ENCODE measurements around the gene TMEM45B. TPM values are rescaled to one million over a fixed set of nuclear protein-coding genes. Genes with fewer than 3 reads are reported as not detected.
"Not testable (repeated sequence)": the region's sequence is repeated elsewhere in the genome, so short reads cannot be mapped to it uniquely, and the experiment has no call there.

Gene TMEM45B
- total RNA-seq, 1 donor from 2014 or later: not detected

DNA sequence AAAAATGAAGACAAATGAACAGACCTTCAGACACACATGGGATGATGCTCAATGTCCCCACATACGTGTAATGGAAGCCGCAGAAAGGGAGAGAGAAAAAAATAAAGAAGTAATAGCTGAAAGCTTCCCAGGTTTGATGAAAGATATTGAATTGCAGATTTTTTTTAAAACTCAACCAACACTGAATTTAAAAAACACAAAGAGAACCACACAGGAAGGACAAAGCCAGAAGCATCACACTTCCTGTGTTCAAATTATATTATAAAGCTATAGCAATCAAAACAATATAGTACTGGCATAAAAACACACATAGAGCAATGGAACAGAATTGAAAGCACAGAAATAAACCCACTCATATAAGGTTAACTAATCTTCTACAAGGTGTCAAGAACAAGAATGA lies 26.5 kb downstream of the TMEM45B start:
- ATAC-seq (no peak), DNase-seq (ENCODE audit: missing footprints) (no peak)
- intact Hi-C loops (cut with DNase I): no loop called here

GRCh38 chr11:129846508-129847335 lies 31.1 kb downstream of the TMEM45B start:
- intact Hi-C loops (cut with DNase I): no loop called here
- no peak for DNase-seq (ENCODE audit: missing footprints)
- ATAC-seq: peak; percentile 28

- ATAC-seq; intact Hi-C loops (cut with DNase I); DNase-seq (ENCODE audit: missing footprints): not testable (repeated sequence)
Measured at GRCh38 chr11:129847361-129847760, 31.7 kb downstream of the TMEM45B start.

DNA sequence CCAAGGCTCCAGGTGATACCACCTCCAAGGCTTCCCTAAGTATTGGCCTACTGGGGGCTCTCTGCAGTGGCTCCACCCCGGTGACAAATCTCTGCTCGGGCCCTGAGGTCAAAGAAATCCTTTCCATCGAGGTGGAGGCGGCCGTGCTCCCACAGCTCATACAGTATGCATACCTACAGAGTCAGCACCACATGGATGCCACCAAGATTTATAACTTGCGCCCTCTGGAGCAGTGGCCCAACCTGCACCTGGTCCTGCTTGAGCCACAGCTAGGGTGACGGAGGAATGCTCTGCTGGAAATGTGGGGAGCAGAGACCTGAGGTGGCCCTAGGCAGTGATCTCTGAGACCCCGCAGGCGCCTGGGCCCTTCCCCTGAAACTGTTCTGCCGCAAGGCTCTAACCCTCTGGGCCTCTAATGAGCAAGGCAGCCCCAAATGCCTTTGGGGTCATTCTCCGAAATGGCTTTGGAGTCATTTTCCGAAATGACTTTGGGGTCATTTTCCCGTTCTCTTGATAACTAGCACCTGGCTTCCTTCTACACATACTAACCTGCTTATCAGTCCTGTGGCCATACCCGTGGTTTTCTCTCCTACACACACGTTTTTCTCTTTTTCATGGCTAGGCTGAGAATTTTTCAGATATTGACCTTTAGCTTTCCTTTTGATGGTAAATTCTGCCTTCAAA lies 33.9 kb downstream of the TMEM45B start:
- intact Hi-C loops (cut with DNase I): no loop called here
- no peak for DNase-seq (ENCODE audit: missing footprints)
- ATAC-seq: no peak

GRCh38 chr11:129852125-129852740 lies 36.6 kb downstream of the TMEM45B start:
- intact Hi-C loops (cut with DNase I): no loop called here
- ATAC-seq (no peak), DNase-seq (ENCODE audit: missing footprints) (no peak)

DNA sequence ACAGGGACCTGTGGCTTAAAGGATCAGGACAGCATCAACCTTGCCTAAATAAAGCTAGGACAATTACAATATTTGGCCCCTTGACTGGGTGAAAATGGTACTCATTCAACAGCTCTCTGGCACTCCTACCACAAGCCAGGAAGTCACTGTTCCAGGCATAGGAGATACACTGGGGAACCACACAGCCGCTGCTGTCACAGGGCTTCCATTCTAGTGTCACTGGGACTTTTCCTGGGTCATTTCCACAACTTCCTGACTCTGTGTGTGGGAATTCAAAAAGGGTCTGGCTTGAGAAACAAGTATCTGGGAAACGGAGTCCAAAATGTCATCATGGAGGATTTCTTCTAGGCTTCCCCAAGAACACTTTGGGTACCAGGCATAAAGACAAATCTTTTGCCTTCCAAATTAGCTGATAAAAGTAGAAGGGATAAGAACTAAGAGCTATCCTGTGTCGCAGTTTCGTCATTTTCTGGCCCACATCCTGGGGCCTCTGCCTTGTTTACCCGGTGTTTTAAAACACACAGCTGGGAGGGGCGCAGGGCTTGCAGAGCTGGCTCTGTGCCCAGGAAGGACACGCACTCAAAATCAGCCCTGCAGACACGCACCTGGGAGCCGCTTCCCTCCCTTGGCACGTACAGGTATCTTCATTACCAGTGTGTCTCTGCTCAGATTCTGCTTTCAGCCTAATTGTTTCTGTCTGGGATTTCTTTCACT lies 38.0 kb downstream of the TMEM45B start:
- intact Hi-C loops (cut with DNase I): no loop called here
- DNase-seq (ENCODE audit: missing footprints) (no peak), ATAC-seq (no peak)

DNA sequence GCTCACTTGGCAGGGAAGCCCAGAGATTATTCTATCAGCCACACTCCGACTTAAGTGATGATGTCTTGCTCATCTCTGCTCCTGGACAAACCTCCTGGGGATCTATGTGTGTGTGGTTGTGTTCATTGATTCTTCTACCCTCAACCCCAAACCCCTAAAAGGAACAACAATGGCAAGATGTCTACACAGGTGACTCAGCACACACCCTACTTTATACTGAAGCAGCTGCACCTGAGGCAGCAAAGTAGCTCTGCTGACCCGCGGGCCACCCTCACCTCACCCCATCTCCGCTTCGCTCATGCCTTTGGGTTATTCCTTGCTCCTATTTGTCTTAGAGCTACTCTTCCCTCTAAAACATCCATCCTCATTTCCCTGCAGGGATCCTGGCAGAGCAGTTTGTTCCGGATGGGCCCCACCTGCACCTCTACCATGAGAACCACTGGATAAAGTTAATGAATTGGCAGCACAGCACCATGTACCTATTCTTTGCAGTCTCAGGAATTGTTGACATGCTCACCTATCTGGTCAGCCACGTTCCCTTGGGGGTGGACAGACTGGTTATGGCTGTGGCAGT lies 38.7 kb downstream of the TMEM45B start:
- DNase-seq (ENCODE audit: missing footprints) (no peak), ATAC-seq (peak; percentile 31)
- intact Hi-C loops (cut with DNase I): no loop called here

DNA sequence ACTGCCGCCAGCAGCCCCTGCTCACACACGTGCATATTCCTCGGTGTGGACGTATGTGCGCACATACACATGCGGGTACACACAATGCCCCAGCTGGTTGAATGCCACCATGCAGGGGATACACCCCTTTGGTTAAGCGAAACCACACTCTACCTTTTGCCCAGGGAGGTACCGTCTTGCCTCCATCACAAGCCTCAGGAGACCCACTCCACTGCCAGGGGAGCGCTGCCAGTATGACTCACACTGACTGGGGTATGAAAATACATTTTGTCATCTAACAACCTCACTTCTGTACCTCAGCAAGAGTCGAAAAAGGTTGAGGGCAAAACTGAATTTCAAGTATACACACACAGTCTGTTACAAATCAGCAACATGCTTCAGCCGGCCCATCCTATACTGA lies 39.4 kb downstream of the TMEM45B start:
- ATAC-seq (no peak), DNase-seq (ENCODE audit: missing footprints) (no peak)
- intact Hi-C loops (cut with DNase I): no loop called here

DNA sequence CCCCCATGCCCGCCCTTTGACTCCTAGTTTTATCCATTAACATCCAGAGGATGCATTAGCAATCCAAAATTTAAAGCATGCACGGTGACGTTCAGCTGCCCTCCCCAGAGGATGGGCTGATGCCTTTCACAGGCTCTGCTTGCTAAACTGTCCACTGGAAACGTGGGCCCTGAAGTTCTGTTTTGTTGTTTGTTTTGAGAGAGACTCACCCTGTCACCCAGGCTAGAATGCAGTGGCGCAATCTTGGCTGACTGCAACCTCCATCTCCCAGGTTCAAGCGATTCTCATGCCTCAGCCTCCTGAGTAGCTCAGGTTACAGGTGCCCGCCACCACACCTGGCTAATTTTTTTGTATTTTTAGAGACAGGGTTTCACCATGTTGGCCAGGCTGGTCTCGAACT lies 40.4 kb downstream of the TMEM45B start:
- ATAC-seq (no peak), DNase-seq (ENCODE audit: missing footprints) (no peak)
- intact Hi-C loops (cut with DNase I): no loop called here

- DNase-seq (ENCODE audit: missing footprints) (peak; percentile 72), ATAC-seq (peak; percentile 71)
- intact Hi-C loops (cut with DNase I): no loop called here
Measured at GRCh38 chr11:129861702-129862522, 46.3 kb downstream of the TMEM45B start.

GRCh38 chr11:129864811-129865210 lies 49.2 kb downstream of the TMEM45B start:
- ATAC-seq: no peak
- DNase-seq (ENCODE audit: missing footprints): no peak
- intact Hi-C loops (cut with DNase I): no loop called here

DNA sequence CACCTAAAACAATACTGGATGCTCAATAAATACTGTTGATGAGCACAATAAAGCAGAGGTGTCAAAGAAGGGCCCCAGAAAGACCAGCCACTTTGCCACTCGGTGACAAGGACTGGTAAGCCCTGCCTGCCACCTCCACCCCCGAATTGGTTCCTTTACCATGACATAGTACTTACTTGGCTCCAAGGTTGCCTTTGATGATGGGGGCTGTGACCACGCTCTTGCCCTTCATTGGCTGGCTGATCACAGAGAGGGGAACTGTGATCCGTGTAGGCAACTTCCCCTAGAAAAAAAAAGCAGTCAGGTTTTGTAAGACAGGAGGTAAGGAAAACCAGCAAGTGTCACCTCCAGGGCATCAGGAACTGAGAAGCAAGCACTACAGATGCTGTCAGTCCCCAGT lies 50.1 kb downstream of the TMEM45B start:
- DNase-seq (ENCODE audit: missing footprints): no peak
- no peak for ATAC-seq
- intact Hi-C loops (cut with DNase I): no loop called here

DNA sequence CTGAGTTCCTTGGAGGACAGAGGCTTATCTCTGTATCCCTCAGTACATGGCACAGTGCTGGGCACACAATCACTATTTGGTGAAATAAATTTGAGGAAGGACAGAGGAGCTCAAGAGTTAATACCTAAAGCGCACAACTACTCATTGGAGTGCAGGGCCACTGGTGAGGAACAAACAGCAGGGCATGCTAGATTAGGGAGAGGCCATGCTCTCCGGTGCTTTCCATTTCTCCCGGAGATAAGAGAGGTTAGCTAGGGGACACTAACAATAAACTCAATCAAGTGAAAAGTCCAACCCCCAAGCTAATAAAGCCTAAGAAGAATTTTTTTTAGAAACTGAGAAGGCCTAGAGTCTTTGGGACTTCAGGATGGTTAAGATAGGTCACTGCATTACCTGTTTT lies 50.7 kb downstream of the TMEM45B start:
- intact Hi-C loops (cut with DNase I): no loop called here
- no peak for DNase-seq (ENCODE audit: missing footprints)
- ATAC-seq: no peak

DNA sequence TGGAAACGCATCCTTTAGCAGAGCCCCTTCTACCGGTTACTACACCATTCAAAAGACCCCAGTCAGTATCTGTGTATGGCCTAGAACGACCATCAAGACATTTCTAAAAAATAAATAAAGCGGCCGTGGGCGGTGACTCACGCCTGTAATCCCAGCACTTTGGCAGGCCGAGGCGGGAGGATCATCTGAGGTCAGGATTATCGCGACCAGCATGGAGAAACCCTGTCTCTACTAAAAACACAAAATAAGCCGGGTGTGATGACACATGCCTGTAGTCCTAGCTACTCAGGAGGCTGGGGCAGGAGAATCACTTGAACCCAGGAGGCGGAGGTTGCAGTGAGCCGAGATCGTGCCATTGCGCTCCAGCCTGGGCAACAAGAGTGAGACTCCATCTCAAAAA lies 53.0 kb downstream of the TMEM45B start:
- DNase-seq (ENCODE audit: missing footprints); intact Hi-C loops (cut with DNase I); ATAC-seq: not testable (repeated sequence)

DNA sequence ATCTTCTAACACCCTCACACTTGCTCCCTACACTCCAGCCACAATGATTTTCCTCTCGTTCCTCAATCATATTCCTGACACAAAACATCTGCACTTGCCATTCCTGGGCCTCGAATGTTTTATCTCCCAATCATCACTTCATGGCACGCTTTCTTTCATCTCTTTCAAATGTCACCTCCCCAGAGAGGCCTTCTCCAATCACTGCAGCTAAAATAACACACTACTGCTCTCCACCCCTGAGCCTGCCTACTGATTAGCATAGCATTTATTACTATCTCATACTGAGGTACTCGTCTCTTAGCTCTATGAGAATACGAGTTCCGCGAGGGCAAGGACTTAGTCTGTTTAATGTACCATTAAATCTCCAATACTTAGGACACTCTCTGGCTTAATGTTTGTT lies 56.3 kb downstream of the TMEM45B start:
- peak; percentile 43 for ATAC-seq
- intact Hi-C loops (cut with DNase I): no loop called here
- DNase-seq (ENCODE audit: missing footprints): no peak

DNA sequence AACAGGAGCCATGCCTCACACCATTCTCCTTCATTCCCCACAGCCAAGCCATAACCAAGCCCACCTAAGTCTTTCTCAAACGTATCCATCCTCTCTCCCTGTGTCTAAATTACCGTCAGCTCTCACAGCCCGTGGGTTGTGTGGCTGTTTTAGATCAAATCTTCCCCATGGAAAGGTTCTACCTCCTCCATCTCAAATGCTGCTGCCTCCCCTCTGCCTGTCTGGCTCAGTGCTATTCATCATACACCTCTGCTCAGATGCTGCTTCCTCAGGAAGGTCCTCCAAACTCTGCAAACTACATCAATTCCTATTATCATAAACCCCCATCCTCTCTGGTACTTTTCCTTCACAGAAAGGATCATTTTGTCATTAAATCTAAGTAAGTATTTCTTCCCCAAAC lies 64.7 kb downstream of the TMEM45B start:
- ATAC-seq (no peak), DNase-seq (ENCODE audit: missing footprints) (no peak)

DNA sequence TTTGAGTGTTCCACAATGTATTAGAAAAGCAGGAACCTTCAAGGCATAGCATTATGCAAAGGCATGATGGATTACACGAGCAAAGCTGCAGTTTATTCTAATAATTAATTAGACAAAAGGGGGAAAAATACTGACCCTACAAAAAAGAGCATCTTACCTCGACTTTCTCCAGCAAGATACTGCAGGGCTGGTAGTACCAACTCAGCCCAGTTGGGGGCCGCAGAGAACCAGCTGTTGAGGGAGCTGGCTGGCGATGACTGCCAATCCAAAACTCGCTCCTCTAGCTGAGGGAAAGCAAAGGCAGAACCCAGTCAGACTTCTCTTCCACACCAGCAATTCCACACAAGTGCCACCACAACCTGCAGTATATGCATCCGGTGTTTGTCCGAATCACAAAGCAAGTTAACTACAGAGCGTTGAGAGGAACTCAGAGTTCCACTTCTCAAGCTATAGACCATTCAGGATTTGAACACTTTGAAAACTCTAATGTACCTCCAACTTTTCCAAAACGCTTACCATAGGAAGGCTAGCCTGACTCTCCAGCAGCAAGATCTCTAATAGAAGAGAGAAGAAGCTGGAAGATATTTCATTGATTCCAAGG lies 66.0 kb downstream of the TMEM45B start:
- intact Hi-C loops (cut with DNase I): no loop called here
- DNase-seq (ENCODE audit: missing footprints) (no peak), ATAC-seq (no peak)

More for the DNA sequence above, 64.7 kb downstream of the TMEM45B start:
- intact Hi-C loops (cut with DNase I): no loop called here

DNA sequence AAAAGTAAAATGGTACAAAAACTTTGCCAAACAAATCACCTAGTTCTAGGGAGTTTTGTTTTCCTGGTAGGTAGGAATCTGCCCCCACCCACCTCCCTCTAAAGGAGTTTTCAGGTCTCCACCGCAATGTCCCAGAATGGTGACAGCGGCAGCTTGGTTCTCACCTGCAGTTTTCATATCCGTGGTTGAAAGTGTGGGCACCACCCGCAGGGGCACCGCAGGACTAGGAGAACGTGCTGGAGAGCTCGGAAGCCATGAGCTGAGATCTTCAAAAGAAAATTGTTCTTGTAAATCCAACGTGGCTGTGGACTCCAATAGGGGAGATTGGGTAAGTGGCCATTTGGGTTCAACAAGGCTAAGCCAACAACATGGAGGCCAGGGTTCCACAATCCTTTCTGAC lies 68.9 kb downstream of the TMEM45B start:
- DNase-seq (ENCODE audit: missing footprints) (no peak), ATAC-seq (no peak)
- intact Hi-C loops (cut with DNase I): no loop called here
